NCI-H1436 treated with DMSO at 0.1 percent for 48 hours (cell line): Measurements from ENCODE around the gene RHO.

Experiments used
- DNase-seq: peaks from one replicate; lab custom pipeline; 2025; lab: John Stamatoyannopoulos, UW

Gene RHO

GRCh38 chr3:129519896-129520715 is 8.3 kb upstream of the RHO start:
- DNase-seq: no peak

- no peak for DNase-seq
Measured at GRCh38 chr3:129520960-129521359, 7.5 kb upstream of the RHO start.

GRCh38 chr3:129521611-129522010 is 6.8 kb upstream of the RHO start:
- no peak for DNase-seq

- DNase-seq: no peak
Measured at GRCh38 chr3:129522953-129523352, 5.5 kb upstream of the RHO start.

- no peak for DNase-seq
Measured at GRCh38 chr3:129524081-129524480, 4.4 kb upstream of the RHO start.

GRCh38 chr3:129525341-129525968 is 3.0 kb upstream of the RHO start:
- DNase-seq: no peak

GRCh38 chr3:129526121-129526900 is 2.1 kb upstream of the RHO start:
- no peak for DNase-seq

GRCh38 chr3:129527262-129527661 is 1.2 kb upstream of the RHO start:
- no peak for DNase-seq

- no peak for DNase-seq
Measured at GRCh38 chr3:129529436-129530210, 1.2 kb downstream of the RHO start.

GRCh38 chr3:129530251-129530791 is 1.9 kb downstream of the RHO start:
- no peak for DNase-seq

GRCh38 chr3:129530821-129531220 is 2.4 kb downstream of the RHO start:
- DNase-seq: no peak

GRCh38 chr3:129531699-129532098 is 3.3 kb downstream of the RHO start:
- no peak for DNase-seq

GRCh38 chr3:129532261-129532660 is 3.8 kb downstream of the RHO start:
- no peak for DNase-seq

- DNase-seq: no peak
Measured at GRCh38 chr3:129533406-129533805, 5.0 kb downstream of the RHO start.

GRCh38 chr3:129534428-129535027 is 6.1 kb downstream of the RHO start:
- DNase-seq: no peak

- no peak for DNase-seq
Measured at GRCh38 chr3:129535075-129535474, 6.6 kb downstream of the RHO start.

- no peak for DNase-seq
Measured at GRCh38 chr3:129536374-129536667, 7.9 kb downstream of the RHO start.

- no peak for DNase-seq
Measured at GRCh38 chr3:129536804-129537203, 8.4 kb downstream of the RHO start.

GRCh38 chr3:129539206-129539605 is 10.8 kb downstream of the RHO start:
- DNase-seq: no peak

GRCh38 chr3:129540776-129541516 is 12.5 kb downstream of the RHO start:
- DNase-seq: no peak

GRCh38 chr3:129542747-129543146 is 14.3 kb downstream of the RHO start:
- DNase-seq: no peak
